OCI-LY3 (cell line): ENCODE results near the gene COBL.

Experiments used
- H2AFZ ChIP-seq: fragments of 200-600, 300-600 bp; shearing (Covaris generic); 2 replicates; pipeline ENCODE4 v1.6.0; 2014; ENCODE audit warnings: antibody characterized with exemption, low read depth, low read length
- H3K27ac ChIP-seq: fragments of 200-600, 300-600 bp; sonication (generic); 2 replicates; pipeline ENCODE4 v1.5.1; 2014; ENCODE audit warnings: mild to moderate bottlenecking, low read length, moderate library complexity, mixed read lengths
- H3K27me3 ChIP-seq: fragments of 200-600, 300-600 bp; sonication (generic); 2 replicates; pipeline ENCODE4 v1.6.1; 2014; ENCODE audit warnings: low read depth, low read length, mixed read lengths
- H3K36me3 ChIP-seq: fragments of 200-600, 300-600 bp; sonication (generic); replicated peaks from 2 replicates; pipeline ENCODE3; 2014; ENCODE audit warnings: low read depth, low read length, mixed read lengths
- H3K4me1 ChIP-seq: fragments of 300-600, 200-600 bp; sonication (generic); 2 replicates; pipeline ENCODE4 v1.6.1; 2014; ENCODE audit warnings: low read length, mixed read lengths
- H3K4me2 ChIP-seq: fragments of 200-600, 300-600 bp; sonication (generic); 2 replicates; pipeline ENCODE4 v1.6.1; 2014; ENCODE audit warnings: low read length, mixed read lengths
- H3K4me3 ChIP-seq: fragments of 300-600, 200-600 bp; sonication (generic); 2 replicates; pipeline ENCODE4 v1.5.1; 2014; ENCODE audit warnings: antibody characterized with exemption, mild to moderate bottlenecking, low read length, moderate library complexity
- H3K79me2 ChIP-seq: fragments of 300-600, 200-600 bp; shearing (Covaris generic); 2 replicates; pipeline ENCODE4 v1.6.1; 2014; ENCODE audit warnings: mild to moderate bottlenecking, low read length, mixed read lengths
- H3K9ac ChIP-seq: fragments of 300-600, 200-600 bp; shearing (Covaris generic); 2 replicates; pipeline ENCODE4 v1.6.0; 2014; ENCODE audit warnings: mild to moderate bottlenecking, low read length, moderate library complexity
- H3K9me3 ChIP-seq: fragments of 200-600, 300-600 bp; shearing (Covaris generic); 2 replicates; pipeline ENCODE4 v1.6.1; 2014; ENCODE audit warnings: low read length, mixed read lengths; ENCODE audit not compliant: insufficient read depth
- H4K20me1 ChIP-seq: fragments of 200-600, 300-600 bp; sonication (generic); 2 replicates; pipeline ENCODE4 v1.6.1; 2016; ENCODE audit warnings: low read length, mixed read lengths; ENCODE audit not compliant: insufficient read depth
- EZH2phosphoT487 ChIP-seq: fragments of 200-600 bp; shearing (Covaris generic); IDR thresholded peaks from 2 replicates; pipeline ENCODE4 v1.6.1; 2018; ENCODE audit warnings: antibody characterized with exemption, mixed run types, low read depth
- TF ChIP-seq, protein P1 (sequence below): fragments of 200-600, 300-600 bp; sonication (generic); IDR thresholded peaks from 2 replicates; pipeline ENCODE4 v1.5.1; 2014; ENCODE audit warnings: antibody characterized with exemption, low read length, low read depth

COBL gene

DNA sequence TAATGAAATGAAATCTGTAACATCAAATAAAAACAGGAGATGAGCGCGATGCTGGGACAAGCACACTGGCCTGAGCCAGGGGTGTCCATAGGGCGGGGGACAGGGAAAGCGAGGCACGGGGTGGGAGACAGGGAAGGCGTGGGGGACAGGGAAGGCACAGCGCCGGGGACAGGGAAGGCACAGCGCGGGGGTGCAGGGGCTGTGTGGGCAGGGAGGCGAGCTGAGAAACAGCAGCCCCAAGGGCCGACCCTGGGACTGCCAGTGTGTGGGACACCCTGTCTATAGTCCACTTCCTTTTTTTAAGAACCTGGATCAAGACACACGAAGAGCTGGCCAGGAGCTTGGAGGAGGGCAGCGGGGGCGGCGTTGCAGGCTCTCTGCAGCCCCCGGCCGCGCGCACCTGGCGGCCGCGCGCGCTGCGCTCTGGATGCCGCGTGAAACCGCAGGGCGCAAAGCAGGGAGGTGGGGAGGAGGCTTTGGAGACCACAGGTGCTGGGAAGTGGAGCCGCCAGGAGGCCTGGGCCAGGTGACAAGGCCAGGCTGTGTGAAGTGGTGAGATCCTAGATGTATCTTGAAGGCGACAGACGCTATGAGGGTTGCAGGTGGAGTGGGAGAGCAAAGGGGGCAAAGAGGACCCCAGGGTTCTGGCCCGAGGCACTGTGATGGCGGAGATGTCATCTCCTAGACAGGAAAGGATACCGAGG, 157.7 kb downstream of the COBL start:
- no peak overlapping the region for H3K27ac ChIP-seq
- no peaks in the 10 kb centered on the region for H3K79me2 ChIP-seq
- no peaks in the 10 kb centered on the region for H4K20me1 ChIP-seq
- no peak for TF ChIP-seq EZH2phosphoT487
- TF ChIP-seq, protein P1, sequence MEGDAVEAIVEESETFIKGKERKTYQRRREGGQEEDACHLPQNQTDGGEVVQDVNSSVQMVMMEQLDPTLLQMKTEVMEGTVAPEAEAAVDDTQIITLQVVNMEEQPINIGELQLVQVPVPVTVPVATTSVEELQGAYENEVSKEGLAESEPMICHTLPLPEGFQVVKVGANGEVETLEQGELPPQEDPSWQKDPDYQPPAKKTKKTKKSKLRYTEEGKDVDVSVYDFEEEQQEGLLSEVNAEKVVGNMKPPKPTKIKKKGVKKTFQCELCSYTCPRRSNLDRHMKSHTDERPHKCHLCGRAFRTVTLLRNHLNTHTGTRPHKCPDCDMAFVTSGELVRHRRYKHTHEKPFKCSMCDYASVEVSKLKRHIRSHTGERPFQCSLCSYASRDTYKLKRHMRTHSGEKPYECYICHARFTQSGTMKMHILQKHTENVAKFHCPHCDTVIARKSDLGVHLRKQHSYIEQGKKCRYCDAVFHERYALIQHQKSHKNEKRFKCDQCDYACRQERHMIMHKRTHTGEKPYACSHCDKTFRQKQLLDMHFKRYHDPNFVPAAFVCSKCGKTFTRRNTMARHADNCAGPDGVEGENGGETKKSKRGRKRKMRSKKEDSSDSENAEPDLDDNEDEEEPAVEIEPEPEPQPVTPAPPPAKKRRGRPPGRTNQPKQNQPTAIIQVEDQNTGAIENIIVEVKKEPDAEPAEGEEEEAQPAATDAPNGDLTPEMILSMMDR, result no peak
- H3K27me3 ChIP-seq, result 0 out of 2 replicates have a peak, but pooled peaks cover 4% of the 10 kb centered on the region
- H2AFZ ChIP-seq, result no peak overlapping the region
- no peak overlapping the region for H3K4me3 ChIP-seq
- H3K4me2 ChIP-seq, result no peak overlapping the region
- H3K9ac ChIP-seq, result no peak overlapping the region
- no peaks in the 10 kb centered on the region for H3K9me3 ChIP-seq
- peaks cover 36% of the 10 kb centered on the region for H3K4me1 ChIP-seq
- H3K36me3 ChIP-seq, result no peaks in the 10 kb centered on the region

DNA sequence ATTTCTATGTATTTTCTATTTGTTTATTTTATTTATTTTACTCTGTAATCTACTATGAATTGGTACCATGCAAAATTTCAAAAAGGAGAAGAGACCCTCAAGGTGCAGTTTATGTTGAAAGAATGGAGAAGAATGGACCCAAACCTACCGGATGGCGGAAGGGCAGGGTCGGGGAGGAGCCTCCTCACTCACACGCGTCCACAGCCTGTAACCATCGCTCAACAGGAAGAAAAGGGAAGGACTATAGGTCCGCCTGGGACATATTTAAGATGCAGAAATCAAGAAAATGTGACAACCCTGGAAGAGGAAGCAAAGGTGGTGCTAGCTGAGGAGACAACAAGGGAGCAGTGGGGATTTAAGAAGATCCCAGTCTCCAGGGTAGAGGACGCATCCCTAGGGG, 158.4 kb downstream of the COBL start:
- H3K4me1 ChIP-seq, result peaks cover 29% of the 10 kb centered on the region

DNA sequence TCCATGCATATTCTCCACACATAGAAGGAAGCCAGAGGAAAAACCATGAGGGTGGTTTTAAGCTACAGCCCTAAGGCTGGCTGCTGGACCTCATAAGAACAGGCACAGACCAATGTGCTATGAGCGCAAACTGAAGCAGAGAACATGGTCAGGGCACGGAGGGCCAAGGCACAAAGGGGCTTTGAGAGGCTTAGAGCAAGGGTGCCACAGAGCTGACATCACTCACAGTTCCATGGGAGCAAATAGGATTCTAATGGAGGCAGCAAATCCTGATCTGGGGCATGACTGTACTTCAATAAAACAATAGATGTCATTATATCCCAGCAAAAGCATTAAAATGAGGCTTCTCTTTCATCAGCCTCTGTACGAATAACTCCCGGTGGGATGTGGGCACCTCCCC, 162.4 kb downstream of the COBL start:
- no peak overlapping the region for H2AFZ ChIP-seq
- H3K27ac ChIP-seq, result no peak overlapping the region
- H3K9me3 ChIP-seq, result no peaks in the 10 kb centered on the region
- no peaks in the 10 kb centered on the region for H3K79me2 ChIP-seq
- H3K27me3 ChIP-seq, result no peaks in the 10 kb centered on the region
- H3K4me2 ChIP-seq, result no peak overlapping the region
- TF ChIP-seq EZH2phosphoT487, result no peak
- TF ChIP-seq, protein P1, result no peak
- peaks cover 21% of the 10 kb centered on the region for H3K4me1 ChIP-seq
- H3K9ac ChIP-seq, result no peak overlapping the region
- H3K4me3 ChIP-seq, result no peak overlapping the region
- H3K36me3 ChIP-seq, result no peaks in the 10 kb centered on the region
- H4K20me1 ChIP-seq, result no peaks in the 10 kb centered on the region

More for the DNA sequence above, 158.4 kb downstream of the COBL start:
- no peaks in the 10 kb centered on the region for H3K79me2 ChIP-seq
- no peak overlapping the region for H2AFZ ChIP-seq
- no peaks in the 10 kb centered on the region for H3K36me3 ChIP-seq
- no peak overlapping the region for H3K27ac ChIP-seq
- H3K4me3 ChIP-seq, result no peak overlapping the region
- TF ChIP-seq, protein P1, result no peak
- TF ChIP-seq EZH2phosphoT487, result no peak
- 0 out of 2 replicates have a peak, but pooled peaks cover 4% of the 10 kb centered on the region for H3K27me3 ChIP-seq
- no peak overlapping the region for H3K9ac ChIP-seq
- no peak overlapping the region for H3K4me2 ChIP-seq
- no peaks in the 10 kb centered on the region for H3K9me3 ChIP-seq
- H4K20me1 ChIP-seq, result no peaks in the 10 kb centered on the region

DNA sequence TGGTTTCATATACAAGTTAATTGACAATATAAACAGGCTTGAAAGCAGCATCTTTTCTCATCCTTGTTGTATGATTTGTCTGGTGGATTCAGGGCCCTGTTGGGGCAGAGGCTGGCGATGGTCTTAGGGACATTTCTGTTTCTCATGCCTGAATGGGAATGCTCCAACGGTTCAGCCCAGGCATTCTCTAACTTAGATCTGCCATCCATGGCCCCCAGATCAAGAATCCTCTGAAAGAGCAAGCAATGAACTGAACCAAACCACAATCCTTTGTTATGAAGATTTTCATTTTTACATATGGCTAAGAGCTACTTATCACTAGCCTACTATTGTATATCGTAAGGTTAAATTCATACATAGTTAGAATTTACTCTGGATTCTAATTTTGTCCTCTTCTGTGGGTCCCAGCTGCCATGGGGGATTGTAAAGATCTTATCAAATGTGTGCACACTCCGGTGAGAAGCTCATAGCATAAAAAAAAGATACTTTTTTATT, 163.9 kb downstream of the COBL start:
- Histone ChIP-seq H3K4me3 (no peak overlapping the region), H4K20me1 (no peaks in the 10 kb centered on the region), H3K79me2 (no peaks in the 10 kb centered on the region), H3K27ac (no peak overlapping the region), H3K27me3 (no peaks in the 10 kb centered on the region), H3K4me2 (no peak overlapping the region), H2AFZ (no peak overlapping the region), H3K9me3 (no peaks in the 10 kb centered on the region), H3K36me3 (no peaks in the 10 kb centered on the region), H3K4me1 (peaks cover 21% of the 10 kb centered on the region), H3K9ac (no peak overlapping the region)
- no peak for TF ChIP-seq EZH2phosphoT487
- TF ChIP-seq, protein P1, result no peak
